RWPE1 (cell line): ENCODE measurements around the gene INSYN1.

ENCODE experiments used
- CTCF ChIA-PET: fragments of 350-600 bp; sonication (Branson Sonifier 250); formaldehyde crosslinking; extraction: SDS; loops from one replicate; lab custom pipeline; 2021; lab: Yijun Ruan, JAX
- POLR2A ChIA-PET: fragments of 400-600 bp; formaldehyde crosslinking; extraction: SDS; loops from one replicate; lab custom pipeline; 2020; ENCODE audit warnings: antibody characterized with exemption; ENCODE audit not compliant: low non-redundant PET; lab: Yijun Ruan, JAX
- DNase-seq: peaks from one replicate; pipeline ENCODE4 v3.0.0; 2012; ENCODE audit warnings: low spot score
- H3K27ac ChIP-seq: fragments of 450-650 bp; 2 replicates; pipeline ENCODE4 v1.5.1; 2017
- CTCF ChIP-seq: fragments of 450-650 bp; conservative IDR thresholded peaks from 2 replicates; pipeline ENCODE4 v1.5.1; 2017; ENCODE audit warnings: low read depth, mild to moderate bottlenecking

Gene INSYN1

GRCh38 chr15:73765778-73766177 is 12.6 kb upstream of the INSYN1 start:
- TF ChIP-seq CTCF, result no peak
- no peak overlapping the region for H3K27ac ChIP-seq
- ChIA-PET CTCF (no interaction called here), POLR2A (no interaction called here)
- DNase-seq, result no peak

GRCh38 chr15:73763931-73764330 is 10.8 kb upstream of the INSYN1 start:
- no peak for DNase-seq
- CTCF ChIA-PET, result no interaction called here
- POLR2A ChIA-PET, result no interaction called here

GRCh38 chr15:73760330-73761329 is 7.5 kb upstream of the INSYN1 start:
- no peak overlapping the region for H3K27ac ChIP-seq
- DNase-seq, result no peak
- ChIA-PET CTCF (no interaction called here), POLR2A (no interaction called here)
- TF ChIP-seq CTCF, result no peak

More at GRCh38 chr15:73763931-73764330, 10.8 kb upstream of the INSYN1 start:
- no peak overlapping the region for H3K27ac ChIP-seq
- no peak for TF ChIP-seq CTCF

- no peak for TF ChIP-seq CTCF
- ChIA-PET CTCF (interaction anchor here (1.0 kb wide), 1 partner anchor 122 kb away, joined by 3 read pairs; no protein-coding TSS in a partner anchor), POLR2A (no interaction called here)
- DNase-seq, result no peak
- no peak overlapping the region for H3K27ac ChIP-seq
Measured at GRCh38 chr15:73758461-73758860, 5.3 kb upstream of the INSYN1 start.

GRCh38 chr15:73757571-73757970 is 4.4 kb upstream of the INSYN1 start:
- no peak for DNase-seq
- ChIA-PET POLR2A (no interaction called here), CTCF (interaction anchor here (1.0 kb wide), 1 partner anchor 121 kb away, joined by 3 read pairs; no protein-coding TSS in a partner anchor)
- no peak overlapping the region for H3K27ac ChIP-seq
- no peak for TF ChIP-seq CTCF

GRCh38 chr15:73756947-73757513 is 3.9 kb upstream of the INSYN1 start:
- no peak for DNase-seq
- CTCF ChIA-PET, result no interaction called here
- POLR2A ChIA-PET, result no interaction called here
- no peak overlapping the region for H3K27ac ChIP-seq
- TF ChIP-seq CTCF, result no peak
